ENCODE measurements around the gene PPP2R5A. TPM values are rescaled to one million over a fixed set of nuclear protein-coding genes. Genes with fewer than 3 reads are reported as not detected.

PPP2R5A gene
- total and polyA plus RNA-seq, 2 of the 13 experiments (the other 11 are each of a cell fraction or from before 2014, with no cell fraction given): 22.0 to 31.4 TPM

DNA sequence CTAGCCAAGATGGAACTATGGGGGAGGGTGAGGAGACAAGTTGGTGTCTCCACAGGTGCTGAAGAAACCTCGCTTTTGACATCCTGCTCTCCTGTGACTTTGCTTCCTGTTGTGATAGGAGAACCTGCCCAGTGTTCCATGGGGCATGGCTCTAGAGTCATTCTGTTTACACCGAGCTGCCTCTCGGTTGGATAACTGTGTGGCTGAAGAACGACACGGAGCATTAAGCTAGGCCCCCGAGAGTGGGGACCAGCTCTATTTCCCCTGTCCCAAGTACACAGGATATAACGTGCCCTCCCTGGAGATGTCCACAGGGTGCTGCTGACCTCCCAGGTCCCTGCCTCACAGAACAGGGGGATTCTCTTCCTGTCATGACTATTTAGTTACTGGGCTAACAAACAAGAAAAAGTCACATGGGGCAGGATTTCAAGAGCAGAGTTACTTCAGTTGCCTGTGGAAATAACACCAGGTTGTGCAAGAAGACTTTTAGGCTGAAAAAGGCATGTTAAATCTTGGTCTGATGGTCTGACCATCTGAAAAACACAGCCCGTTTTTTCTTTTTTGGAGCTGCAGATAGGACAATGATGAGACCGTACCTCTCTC lies 29.4 kb upstream of the PPP2R5A start (continued):
- TF ChIP-seq, protein P1, sequence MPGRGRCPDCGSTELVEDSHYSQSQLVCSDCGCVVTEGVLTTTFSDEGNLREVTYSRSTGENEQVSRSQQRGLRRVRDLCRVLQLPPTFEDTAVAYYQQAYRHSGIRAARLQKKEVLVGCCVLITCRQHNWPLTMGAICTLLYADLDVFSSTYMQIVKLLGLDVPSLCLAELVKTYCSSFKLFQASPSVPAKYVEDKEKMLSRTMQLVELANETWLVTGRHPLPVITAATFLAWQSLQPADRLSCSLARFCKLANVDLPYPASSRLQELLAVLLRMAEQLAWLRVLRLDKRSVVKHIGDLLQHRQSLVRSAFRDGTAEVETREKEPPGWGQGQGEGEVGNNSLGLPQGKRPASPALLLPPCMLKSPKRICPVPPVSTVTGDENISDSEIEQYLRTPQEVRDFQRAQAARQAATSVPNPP (CRISPR knock-in tag; IDR thresholded peaks at IDR 0.05): no peak
- TF ChIP-seq RFX3 (CRISPR knock-in tag; IDR thresholded peaks at IDR 0.05): no peak
- no peak for TF ChIP-seq MLLT10 (CRISPR knock-in tag; IDR thresholded peaks at IDR 0.05)
- 0 out of 2 replicates have a peak, but pooled peaks have one; percentile 54 for TF ChIP-seq ZNF614 (CRISPR knock-in tag; IDR thresholded peaks at IDR 0.05; ENCODE audit: borderline replicate concordance)
- TF ChIP-seq, protein P2, sequence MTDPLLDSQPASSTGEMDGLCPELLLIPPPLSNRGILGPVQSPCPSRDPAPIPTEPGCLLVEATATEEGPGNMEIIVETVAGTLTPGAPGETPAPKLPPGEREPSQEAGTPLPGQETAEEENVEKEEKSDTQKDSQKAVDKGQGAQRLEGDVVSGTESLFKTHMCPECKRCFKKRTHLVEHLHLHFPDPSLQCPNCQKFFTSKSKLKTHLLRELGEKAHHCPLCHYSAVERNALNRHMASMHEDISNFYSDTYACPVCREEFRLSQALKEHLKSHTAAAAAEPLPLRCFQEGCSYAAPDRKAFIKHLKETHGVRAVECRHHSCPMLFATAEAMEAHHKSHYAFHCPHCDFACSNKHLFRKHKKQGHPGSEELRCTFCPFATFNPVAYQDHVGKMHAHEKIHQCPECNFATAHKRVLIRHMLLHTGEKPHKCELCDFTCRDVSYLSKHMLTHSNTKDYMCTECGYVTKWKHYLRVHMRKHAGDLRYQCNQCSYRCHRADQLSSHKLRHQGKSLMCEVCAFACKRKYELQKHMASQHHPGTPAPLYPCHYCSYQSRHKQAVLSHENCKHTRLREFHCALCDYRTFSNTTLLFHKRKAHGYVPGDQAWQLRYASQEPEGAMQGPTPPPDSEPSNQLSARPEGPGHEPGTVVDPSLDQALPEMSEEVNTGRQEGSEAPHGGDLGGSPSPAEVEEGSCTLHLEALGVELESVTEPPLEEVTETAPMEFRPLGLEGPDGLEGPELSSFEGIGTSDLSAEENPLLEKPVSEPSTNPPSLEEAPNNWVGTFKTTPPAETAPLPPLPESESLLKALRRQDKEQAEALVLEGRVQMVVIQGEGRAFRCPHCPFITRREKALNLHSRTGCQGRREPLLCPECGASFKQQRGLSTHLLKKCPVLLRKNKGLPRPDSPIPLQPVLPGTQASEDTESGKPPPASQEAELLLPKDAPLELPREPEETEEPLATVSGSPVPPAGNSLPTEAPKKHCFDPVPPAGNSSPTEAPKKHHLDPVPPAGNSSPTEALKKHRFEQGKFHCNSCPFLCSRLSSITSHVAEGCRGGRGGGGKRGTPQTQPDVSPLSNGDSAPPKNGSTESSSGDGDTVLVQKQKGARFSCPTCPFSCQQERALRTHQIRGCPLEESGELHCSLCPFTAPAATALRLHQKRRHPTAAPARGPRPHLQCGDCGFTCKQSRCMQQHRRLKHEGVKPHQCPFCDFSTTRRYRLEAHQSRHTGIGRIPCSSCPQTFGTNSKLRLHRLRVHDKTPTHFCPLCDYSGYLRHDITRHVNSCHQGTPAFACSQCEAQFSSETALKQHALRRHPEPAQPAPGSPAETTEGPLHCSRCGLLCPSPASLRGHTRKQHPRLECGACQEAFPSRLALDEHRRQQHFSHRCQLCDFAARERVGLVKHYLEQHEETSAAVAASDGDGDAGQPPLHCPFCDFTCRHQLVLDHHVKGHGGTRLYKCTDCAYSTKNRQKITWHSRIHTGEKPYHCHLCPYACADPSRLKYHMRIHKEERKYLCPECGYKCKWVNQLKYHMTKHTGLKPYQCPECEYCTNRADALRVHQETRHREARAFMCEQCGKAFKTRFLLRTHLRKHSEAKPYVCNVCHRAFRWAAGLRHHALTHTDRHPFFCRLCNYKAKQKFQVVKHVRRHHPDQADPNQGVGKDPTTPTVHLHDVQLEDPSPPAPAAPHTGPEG (CRISPR knock-in tag; IDR thresholded peaks at IDR 0.05): no peak
- TF ChIP-seq, protein P3, sequence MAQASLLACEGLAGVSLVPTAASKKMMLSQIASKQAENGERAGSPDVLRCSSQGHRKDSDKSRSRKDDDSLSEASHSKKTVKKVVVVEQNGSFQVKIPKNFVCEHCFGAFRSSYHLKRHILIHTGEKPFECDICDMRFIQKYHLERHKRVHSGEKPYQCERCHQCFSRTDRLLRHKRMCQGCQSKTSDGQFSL (CRISPR knock-in tag; IDR thresholded peaks at IDR 0.05): no peak
- TF ChIP-seq ZNF251 (CRISPR knock-in tag; IDR thresholded peaks at IDR 0.05): no peak
- TF ChIP-seq SP1 (IDR thresholded peaks at IDR 0.05): no peak
- TF ChIP-seq SP1 (CRISPR knock-in tag; IDR thresholded peaks at IDR 0.05): no peak
- no peak for TF ChIP-seq SNAPC5 (CRISPR knock-in tag; IDR thresholded peaks at IDR 0.05; ENCODE audit: borderline replicate concordance)
- TF ChIP-seq ZNF225 (CRISPR knock-in tag; IDR thresholded peaks at IDR 0.05): peak; percentile 53; the same call in 1 of the 2 replicates
- no peak for TF ChIP-seq ZNF703 (CRISPR knock-in tag; IDR thresholded peaks at IDR 0.05; ENCODE audit: borderline replicate concordance)
- TF ChIP-seq ZNF234 (CRISPR knock-in tag; conservative IDR thresholded peaks at IDR 0.05): no peak
- no peak for TF ChIP-seq ZNF432 (CRISPR knock-in tag; IDR thresholded peaks at IDR 0.05; ENCODE audit: borderline replicate concordance)
- no peak for TF ChIP-seq GABPA (IDR thresholded peaks at IDR 0.05; ENCODE audit: low read depth, low read length)
- peak; percentile 50 for TF ChIP-seq GABPA (CRISPR knock-in tag; IDR thresholded peaks at IDR 0.05; ENCODE audit: low read depth)
- TF ChIP-seq, protein P4, sequence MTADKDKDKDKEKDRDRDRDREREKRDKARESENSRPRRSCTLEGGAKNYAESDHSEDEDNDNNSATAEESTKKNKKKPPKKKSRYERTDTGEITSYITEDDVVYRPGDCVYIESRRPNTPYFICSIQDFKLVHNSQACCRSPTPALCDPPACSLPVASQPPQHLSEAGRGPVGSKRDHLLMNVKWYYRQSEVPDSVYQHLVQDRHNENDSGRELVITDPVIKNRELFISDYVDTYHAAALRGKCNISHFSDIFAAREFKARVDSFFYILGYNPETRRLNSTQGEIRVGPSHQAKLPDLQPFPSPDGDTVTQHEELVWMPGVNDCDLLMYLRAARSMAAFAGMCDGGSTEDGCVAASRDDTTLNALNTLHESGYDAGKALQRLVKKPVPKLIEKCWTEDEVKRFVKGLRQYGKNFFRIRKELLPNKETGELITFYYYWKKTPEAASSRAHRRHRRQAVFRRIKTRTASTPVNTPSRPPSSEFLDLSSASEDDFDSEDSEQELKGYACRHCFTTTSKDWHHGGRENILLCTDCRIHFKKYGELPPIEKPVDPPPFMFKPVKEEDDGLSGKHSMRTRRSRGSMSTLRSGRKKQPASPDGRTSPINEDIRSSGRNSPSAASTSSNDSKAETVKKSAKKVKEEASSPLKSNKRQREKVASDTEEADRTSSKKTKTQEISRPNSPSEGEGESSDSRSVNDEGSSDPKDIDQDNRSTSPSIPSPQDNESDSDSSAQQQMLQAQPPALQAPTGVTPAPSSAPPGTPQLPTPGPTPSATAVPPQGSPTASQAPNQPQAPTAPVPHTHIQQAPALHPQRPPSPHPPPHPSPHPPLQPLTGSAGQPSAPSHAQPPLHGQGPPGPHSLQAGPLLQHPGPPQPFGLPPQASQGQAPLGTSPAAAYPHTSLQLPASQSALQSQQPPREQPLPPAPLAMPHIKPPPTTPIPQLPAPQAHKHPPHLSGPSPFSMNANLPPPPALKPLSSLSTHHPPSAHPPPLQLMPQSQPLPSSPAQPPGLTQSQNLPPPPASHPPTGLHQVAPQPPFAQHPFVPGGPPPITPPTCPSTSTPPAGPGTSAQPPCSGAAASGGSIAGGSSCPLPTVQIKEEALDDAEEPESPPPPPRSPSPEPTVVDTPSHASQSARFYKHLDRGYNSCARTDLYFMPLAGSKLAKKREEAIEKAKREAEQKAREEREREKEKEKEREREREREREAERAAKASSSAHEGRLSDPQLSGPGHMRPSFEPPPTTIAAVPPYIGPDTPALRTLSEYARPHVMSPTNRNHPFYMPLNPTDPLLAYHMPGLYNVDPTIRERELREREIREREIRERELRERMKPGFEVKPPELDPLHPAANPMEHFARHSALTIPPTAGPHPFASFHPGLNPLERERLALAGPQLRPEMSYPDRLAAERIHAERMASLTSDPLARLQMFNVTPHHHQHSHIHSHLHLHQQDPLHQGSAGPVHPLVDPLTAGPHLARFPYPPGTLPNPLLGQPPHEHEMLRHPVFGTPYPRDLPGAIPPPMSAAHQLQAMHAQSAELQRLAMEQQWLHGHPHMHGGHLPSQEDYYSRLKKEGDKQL (CRISPR knock-in tag; IDR thresholded peaks at IDR 0.05; ENCODE audit: low read depth): no peak
- peak; percentile 12; the same call in 1 of the 2 replicates for TF ChIP-seq KDM6A (CRISPR knock-in tag; IDR thresholded peaks at IDR 0.05; ENCODE audit: low read depth)

Data from HepG2 (cell line).